CD4-positive, alpha-beta memory T cell (primary cell): Measurements from ENCODE around the gene MYT1. TPM values are rescaled to one million over a fixed set of nuclear protein-coding genes. Genes with fewer than 3 reads are reported as not detected.

Source experiments
- CTCF ChIA-PET: fragments of 350-600 bp; sonication (Branson Sonifier 250); formaldehyde crosslinking; loops from one replicate; lab custom pipeline; 2021; ENCODE audit warnings: inconsistent platforms; ENCODE audit not compliant: partially characterized antibody; lab: Charles Lee
- POLR2A ChIA-PET: fragments of 350-600 bp; sonication (Branson Sonifier 250); formaldehyde crosslinking; loops from one replicate; lab custom pipeline; 2021; ENCODE audit not compliant: partially characterized antibody; lab: Charles Lee
- DNase-seq, 5 donors: peaks; one replicate each; pipeline versions ENCODE4 v3.0.0 to v3.0.0-alpha.2; 2020 to 2022; ENCODE audit warnings: mixed read lengths in 1 of 5
- H3K27ac ChIP-seq: one replicate; pipeline ENCODE4 v1.7.0; 2013; ENCODE audit warnings: low read depth, low read length
- H3K27me3 ChIP-seq: 2 replicates; pipeline ENCODE4 v1.7.0; 2013; ENCODE audit warnings: mild to moderate bottlenecking, low read length, moderate library complexity; ENCODE audit not compliant: insufficient read depth
- H3K36me3 ChIP-seq: 2 replicates; pipeline ENCODE4 v1.7.0; 2013; ENCODE audit warnings: mild to moderate bottlenecking, low read length, moderate library complexity; ENCODE audit not compliant: insufficient read depth
- H3K4me1 ChIP-seq: 2 replicates; pipeline ENCODE4 v1.7.0; 2013; ENCODE audit warnings: mild to moderate bottlenecking, low read length, moderate library complexity; ENCODE audit not compliant: insufficient read depth
- H3K4me3 ChIP-seq, 2 donors: one replicate each; pipeline ENCODE4 v1.7.0; 2013; ENCODE audit warnings: low read length in 2 of 2, mild to moderate bottlenecking in 1 of 2
- H3K9me3 ChIP-seq, 2 donors: one replicate each; pipeline ENCODE4 v1.7.0; 2013; ENCODE audit warnings: low read length in 2 of 2, control low read depth in 1 of 2; ENCODE audit not compliant: control insufficient read depth in 1 of 2
- H3K27ac Mint-ChIP-seq, 7 donors: one replicate each; pipeline ENCODE4 v1.8.0; 2020 to 2021; ENCODE audit warnings: mixed read lengths in 7 of 7, mild to moderate bottlenecking in 6 of 7, inconsistent platforms in 3 of 7, moderate library complexity in 3 of 7
- H3K27me3 Mint-ChIP-seq, 2 donors: one replicate each; pipeline ENCODE4 v1.8.0; 2020 to 2021; ENCODE audit warnings: mixed read lengths in 2 of 2
- H3K36me3 Mint-ChIP-seq, 2 donors: one replicate each; pipeline ENCODE4 v1.8.0; 2020 to 2021; ENCODE audit warnings: mixed read lengths in 2 of 2, inconsistent platforms in 1 of 2, mild to moderate bottlenecking in 1 of 2
- H3K4me1 Mint-ChIP-seq, 4 donors: one replicate each; pipeline ENCODE4 v1.8.0; 2020 to 2021; ENCODE audit warnings: mixed read lengths in 4 of 4, mild to moderate bottlenecking in 1 of 4
- H3K4me3 Mint-ChIP-seq, 8 donors: one replicate each; pipeline ENCODE4 v1.8.0; 2020 to 2021; ENCODE audit warnings: mixed read lengths in 8 of 8, mild to moderate bottlenecking in 7 of 8, moderate library complexity in 6 of 8, inconsistent platforms in 3 of 8
- H3K9me3 Mint-ChIP-seq, 8 donors: one replicate each; pipeline ENCODE4 v1.8.0; 2020 to 2021; ENCODE audit warnings: mixed read lengths in 8 of 8, mild to moderate bottlenecking in 5 of 8, inconsistent platforms in 3 of 8, moderate library complexity in 1 of 8
- intact Hi-C: fragments of 100-400 bp; cut with micrococcal nuclease; formaldehyde crosslinking; loops from one replicate; pipeline ENCODE4 v1.15.1; 2023
- polyA plus RNA-seq, 2 donors: library from polyadenylated mRNA; unstranded; fragments of 300-500 nt; fragmentation: Illumina TruSeq; gene quantifications; one replicate each; pipeline ENCODE4 v1.2.3, GENCODE V29; 2021
- total RNA-seq, 2 experiments: library from RNA; stranded (reverse); gene quantifications; one replicate each; pipeline ENCODE4 v1.2.3, GENCODE V29; 2021

Gene MYT1
- total and polyA plus RNA-seq, 4 experiments from 2014 or later: not detected

- Histone ChIP-seq H3K4me1 (peaks cover 71% of the 10 kb centered on the region), H3K27ac (peak overlapping the region; percentile 63), H3K9me3 (no peaks in the 10 kb centered on the region), H3K36me3 (no peaks in the 10 kb centered on the region), H3K27me3 (peaks cover 5% of the 10 kb centered on the region), H3K4me3 (peak overlapping the region; percentile 73 to 77)
- H3K9me3 Mint-ChIP-seq: no peaks in the 10 kb centered on the region
- POLR2A ChIA-PET: interaction anchor here (1.5 kb wide), 1 partner anchor 11 kb away, joined by 6 read pairs; no protein-coding TSS in a partner anchor
- H3K27ac Mint-ChIP-seq: peak overlapping the region in 6 of 7 donors; percentile 77 to 99 (median 93)
- intact Hi-C loops: no loop called here
- DNase-seq: no peak
- H3K4me1 Mint-ChIP-seq: peaks cover 51 to 78% (median 64%) of the 10 kb centered on the region in 4 donors
- peaks cover 8 to 33% of the 10 kb centered on the region in 2 donors for H3K36me3 Mint-ChIP-seq
- CTCF ChIA-PET: no interaction called here
- H3K4me3 Mint-ChIP-seq: peak overlapping the region; percentile 90 to 97 (median 94)
- peaks cover 1 to 5% of the 10 kb centered on the region in 2 donors for H3K27me3 Mint-ChIP-seq
These were observed 93.0 kb downstream of the MYT1 start for GRCh38 chr20:64257107-64257757.

DNA sequence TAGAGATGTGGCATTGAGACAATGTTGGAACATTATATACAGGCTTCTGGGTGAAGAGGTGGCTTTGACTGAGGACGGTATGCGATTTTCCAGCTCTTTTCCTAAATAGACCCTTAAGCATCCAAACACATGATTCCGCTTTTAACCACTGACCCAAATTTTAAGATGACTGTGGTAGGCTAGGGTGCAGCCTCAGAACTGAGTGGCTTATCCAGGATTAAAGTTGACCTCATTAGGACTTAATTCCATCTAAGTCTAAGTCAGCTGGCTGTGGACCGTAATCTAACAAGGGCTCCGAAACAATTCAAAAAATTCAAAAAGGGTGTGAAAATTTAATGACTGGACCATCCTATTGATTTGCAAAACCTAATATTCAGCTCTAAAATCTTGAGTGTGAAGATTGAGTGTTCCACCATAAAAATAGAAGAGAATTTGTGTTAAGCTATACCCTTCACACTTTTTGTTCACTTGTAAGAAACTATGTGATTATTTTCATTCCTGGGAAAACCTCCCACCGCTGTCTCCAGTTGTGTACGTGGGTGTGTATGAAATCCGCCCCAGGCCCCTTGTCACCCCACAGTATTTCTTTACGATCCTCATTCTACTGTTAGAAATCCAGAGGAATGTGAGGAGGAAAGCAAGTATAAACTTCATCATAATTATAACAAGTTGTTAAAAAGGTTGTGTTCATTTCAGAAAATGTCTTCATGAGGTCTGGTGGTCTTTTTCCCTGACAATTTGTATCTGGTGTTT is 94.0 kb downstream of the MYT1 start:
- H3K27me3 Mint-ChIP-seq: peaks cover 0 to 2% of the 10 kb centered on the region in 2 donors
- no peak for DNase-seq
- intact Hi-C loops: no loop called here
- H3K4me3 Mint-ChIP-seq: peak overlapping the region in 7 of 8 donors; percentile 18 to 97 (median 94)
- peaks cover 78% of the 10 kb centered on the region for H3K4me1 ChIP-seq
- H3K27ac Mint-ChIP-seq: peak overlapping the region; percentile 35 to 93 (median 69)
- H3K27me3 ChIP-seq: no peaks in the 10 kb centered on the region
- H3K4me3 ChIP-seq: no peak overlapping the region
- H3K36me3 ChIP-seq: peaks cover 5% of the 10 kb centered on the region
- no peak overlapping the region for H3K27ac ChIP-seq
- peaks cover 8 to 43% of the 10 kb centered on the region in 2 donors for H3K36me3 Mint-ChIP-seq
- H3K9me3 ChIP-seq: no peaks in the 10 kb centered on the region
- CTCF ChIA-PET: no interaction called here
- POLR2A ChIA-PET: interaction anchor here (1.2 to 1.5 kb wide), 2 partner anchors 10 to 23 kb away, joined by 3 to 6 read pairs; no protein-coding TSS in a partner anchor
- peaks cover 55 to 88% (median 73%) of the 10 kb centered on the region in 4 donors for H3K4me1 Mint-ChIP-seq
- H3K9me3 Mint-ChIP-seq: no peaks in the 10 kb centered on the region

DNA sequence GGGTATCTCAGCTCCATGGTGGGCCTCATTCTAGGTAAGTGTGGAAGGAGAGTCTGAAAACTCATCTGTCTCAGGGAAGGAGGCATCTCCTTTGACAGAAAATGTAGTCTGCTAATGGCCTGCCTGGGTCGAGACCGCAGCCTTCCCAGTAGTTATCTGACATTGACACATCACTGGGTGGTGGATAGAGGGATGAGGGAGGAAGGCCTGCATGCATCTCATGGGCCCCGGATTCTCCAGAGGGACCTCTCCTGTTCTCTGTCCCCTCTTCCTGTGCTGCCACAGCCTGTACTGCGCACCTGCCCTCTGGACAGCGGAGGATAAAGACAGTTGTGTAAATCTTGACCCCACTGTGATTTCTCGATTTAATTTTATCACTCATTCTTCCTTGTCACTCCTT is 96.0 kb downstream of the MYT1 start:
- Histone ChIP-seq H3K9me3 (no peaks in the 10 kb centered on the region), H3K27ac (no peak overlapping the region), H3K36me3 (peaks cover 8% of the 10 kb centered on the region), H3K4me1 (peaks cover 81% of the 10 kb centered on the region), H3K27me3 (no peaks in the 10 kb centered on the region), H3K4me3 (no peak overlapping the region)
- intact Hi-C loops: no loop called here
- peaks cover 0 to 2% of the 10 kb centered on the region in 2 donors for H3K27me3 Mint-ChIP-seq
- CTCF ChIA-PET: no interaction called here
- peak overlapping the region in 3 of 7 donors; percentile 39 to 95 (median 78) for H3K27ac Mint-ChIP-seq
- POLR2A ChIA-PET: no interaction called here
- H3K36me3 Mint-ChIP-seq: peaks cover 14 to 62% of the 10 kb centered on the region in 2 donors
- no peaks in the 10 kb centered on the region for H3K9me3 Mint-ChIP-seq
- H3K4me3 Mint-ChIP-seq: peak overlapping the region in 7 of 8 donors; percentile 11 to 86 (median 32)
- no peak for DNase-seq
- peaks cover 61 to 93% (median 82%) of the 10 kb centered on the region in 4 donors for H3K4me1 Mint-ChIP-seq

DNA sequence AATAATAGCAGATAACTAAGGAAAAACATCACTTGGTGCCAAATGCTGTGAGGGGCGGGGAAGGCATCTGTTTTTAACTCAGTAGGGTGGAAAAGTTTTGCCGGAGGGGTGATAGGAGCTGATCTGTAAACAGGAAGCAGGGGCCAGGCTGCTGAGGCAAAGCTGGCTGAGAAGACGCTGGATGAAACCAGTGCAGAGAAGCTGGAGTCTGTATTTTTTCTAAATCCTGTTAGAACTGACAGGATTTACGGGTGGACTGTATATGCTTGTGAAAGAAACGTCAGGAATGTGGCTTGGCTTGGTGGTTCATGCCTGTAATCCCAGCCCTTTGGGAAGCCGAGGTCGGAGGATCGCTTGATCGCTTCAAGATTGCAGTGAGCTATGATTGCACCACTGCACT is 96.9 kb downstream of the MYT1 start:
- Histone ChIP-seq H3K4me3 (no peak overlapping the region), H3K9me3 (no peaks in the 10 kb centered on the region), H3K27me3 (no peaks in the 10 kb centered on the region), H3K36me3 (peaks cover 11% of the 10 kb centered on the region), H3K4me1 (peaks cover 78% of the 10 kb centered on the region), H3K27ac (no peak overlapping the region)
- Mint-ChIP-seq H3K27me3 (no peaks in the 10 kb centered on the region), H3K36me3 (peaks cover 17 to 64% of the 10 kb centered on the region in 2 donors), H3K4me3 (peak overlapping the region; percentile 29 to 86 (median 74)), H3K4me1 (peaks cover 60 to 94% (median 82%) of the 10 kb centered on the region in 4 donors), H3K27ac (peak overlapping the region in 6 of 7 donors; percentile 19 to 95 (median 71)), H3K9me3 (no peaks in the 10 kb centered on the region)
- ChIA-PET CTCF (interaction anchor here (1.0 kb wide), 1 partner anchor 25 kb away, joined by 3 read pairs; no protein-coding TSS in a partner anchor), POLR2A (interaction anchor here (1.2 kb wide), 1 partner anchor 18 kb away, joined by 3 read pairs; no protein-coding TSS in a partner anchor)
- no peak for DNase-seq
- intact Hi-C loops: no loop called here

DNA sequence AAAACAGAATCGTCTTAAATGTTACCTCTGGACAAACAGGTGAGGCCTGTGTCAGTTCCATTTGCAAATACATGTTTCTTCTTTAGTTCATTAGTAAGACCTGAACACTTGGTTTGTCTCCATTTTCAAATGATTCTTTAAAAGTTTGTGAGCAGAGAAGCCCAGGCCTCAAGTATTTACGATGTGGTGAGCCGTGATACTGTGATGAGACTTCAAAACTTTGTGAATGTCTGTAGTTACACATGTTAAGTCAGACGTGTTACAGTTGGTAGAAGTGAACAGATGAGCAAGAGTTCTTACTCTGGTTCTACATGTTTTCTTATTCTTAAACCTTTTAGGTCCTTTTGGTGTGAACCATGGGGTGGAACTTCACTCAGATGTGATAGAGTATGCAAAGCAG is 99.8 kb downstream of the MYT1 start:
- Mint-ChIP-seq H3K36me3 (peaks cover 23 to 74% of the 10 kb centered on the region in 2 donors), H3K4me3 (no peak overlapping the region), H3K27me3 (no peaks in the 10 kb centered on the region), H3K4me1 (peaks cover 38 to 69% (median 60%) of the 10 kb centered on the region in 4 donors), H3K27ac (peak overlapping the region in 3 of 7 donors; percentile 5 to 37 (median 19)), H3K9me3 (no peaks in the 10 kb centered on the region)
- Histone ChIP-seq H3K4me1 (peaks cover 49% of the 10 kb centered on the region), H3K4me3 (no peak overlapping the region), H3K36me3 (peaks cover 11% of the 10 kb centered on the region), H3K27ac (no peak overlapping the region), H3K9me3 (no peaks in the 10 kb centered on the region), H3K27me3 (no peaks in the 10 kb centered on the region)
- POLR2A ChIA-PET: no interaction called here
- CTCF ChIA-PET: no interaction called here
- DNase-seq: no peak
- intact Hi-C loops: no loop called here

DNA sequence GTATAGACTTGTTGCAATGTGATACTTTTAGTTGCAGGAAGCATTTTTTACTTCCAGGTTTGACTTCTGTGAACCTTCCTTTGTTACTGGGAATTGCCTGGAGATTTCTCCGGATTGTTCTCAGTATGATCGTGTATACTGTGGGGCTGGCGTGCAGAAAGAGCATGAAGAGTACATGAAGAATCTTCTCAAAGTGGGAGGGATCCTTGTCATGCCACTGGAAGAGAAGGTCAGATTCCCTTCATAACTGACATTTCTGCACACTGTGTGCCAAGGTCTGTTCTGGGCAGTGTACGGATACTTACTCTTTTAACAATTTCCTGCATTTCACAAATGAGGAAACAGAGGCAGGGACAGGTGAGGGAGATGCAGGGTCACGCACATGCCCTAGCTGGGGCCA is 100.9 kb downstream of the MYT1 start:
- H3K4me1 ChIP-seq: peaks cover 38% of the 10 kb centered on the region
- POLR2A ChIA-PET: no interaction called here
- H3K27ac ChIP-seq: no peak overlapping the region
- H3K27me3 ChIP-seq: no peaks in the 10 kb centered on the region
- H3K36me3 Mint-ChIP-seq: peaks cover 29 to 79% of the 10 kb centered on the region in 2 donors
- peaks cover 11% of the 10 kb centered on the region for H3K36me3 ChIP-seq
- peaks cover 43 to 69% (median 56%) of the 10 kb centered on the region in 4 donors for H3K4me1 Mint-ChIP-seq
- no peak for DNase-seq
- H3K4me3 ChIP-seq: no peak overlapping the region
- intact Hi-C loops: no loop called here
- H3K27me3 Mint-ChIP-seq: no peaks in the 10 kb centered on the region
- no peaks in the 10 kb centered on the region for H3K9me3 ChIP-seq
- H3K27ac Mint-ChIP-seq: peak overlapping the region in 2 of 7 donors; percentile 37 to 43
- no peak overlapping the region for H3K4me3 Mint-ChIP-seq
- CTCF ChIA-PET: no interaction called here
- H3K9me3 Mint-ChIP-seq: no peaks in the 10 kb centered on the region

GRCh38 chr20:64266988-64267387 is 102.7 kb downstream of the MYT1 start:
- DNase-seq: no peak
- peaks cover 30 to 72% of the 10 kb centered on the region in 2 donors for H3K36me3 Mint-ChIP-seq
- H3K27ac ChIP-seq: no peak overlapping the region

More at GRCh38 chr20:64266988-64267387, 102.7 kb downstream of the MYT1 start:
- H3K4me1 Mint-ChIP-seq: peaks cover 39 to 58% (median 46%) of the 10 kb centered on the region in 4 donors
- H3K9me3 Mint-ChIP-seq: no peaks in the 10 kb centered on the region
- H3K27ac Mint-ChIP-seq: no peak overlapping the region
- Histone ChIP-seq H3K36me3 (peaks cover 11% of the 10 kb centered on the region), H3K4me3 (no peak overlapping the region), H3K4me1 (peaks cover 20% of the 10 kb centered on the region), H3K27me3 (no peaks in the 10 kb centered on the region), H3K9me3 (no peaks in the 10 kb centered on the region)
- CTCF ChIA-PET: no interaction called here
- intact Hi-C loops: no loop called here
- no peaks in the 10 kb centered on the region for H3K27me3 Mint-ChIP-seq
- POLR2A ChIA-PET: interaction anchor here (1.4 to 1.9 kb wide), 2 partner anchors 10 to 11 kb away, joined by 5 to 6 read pairs; partner anchors contain the start of gene PCMTD2
- no peak overlapping the region for H3K4me3 Mint-ChIP-seq
